ENCODE data around the gene CCDC51. TPM values are rescaled to one million over a fixed set of nuclear protein-coding genes. Genes with fewer than 3 reads are reported as not detected.

The CCDC51 gene
- polyA plus RNA-seq, 2 of the 4 experiments (the other 2 are of a cell fraction) = 19.8 to 26.7 TPM

DNA sequence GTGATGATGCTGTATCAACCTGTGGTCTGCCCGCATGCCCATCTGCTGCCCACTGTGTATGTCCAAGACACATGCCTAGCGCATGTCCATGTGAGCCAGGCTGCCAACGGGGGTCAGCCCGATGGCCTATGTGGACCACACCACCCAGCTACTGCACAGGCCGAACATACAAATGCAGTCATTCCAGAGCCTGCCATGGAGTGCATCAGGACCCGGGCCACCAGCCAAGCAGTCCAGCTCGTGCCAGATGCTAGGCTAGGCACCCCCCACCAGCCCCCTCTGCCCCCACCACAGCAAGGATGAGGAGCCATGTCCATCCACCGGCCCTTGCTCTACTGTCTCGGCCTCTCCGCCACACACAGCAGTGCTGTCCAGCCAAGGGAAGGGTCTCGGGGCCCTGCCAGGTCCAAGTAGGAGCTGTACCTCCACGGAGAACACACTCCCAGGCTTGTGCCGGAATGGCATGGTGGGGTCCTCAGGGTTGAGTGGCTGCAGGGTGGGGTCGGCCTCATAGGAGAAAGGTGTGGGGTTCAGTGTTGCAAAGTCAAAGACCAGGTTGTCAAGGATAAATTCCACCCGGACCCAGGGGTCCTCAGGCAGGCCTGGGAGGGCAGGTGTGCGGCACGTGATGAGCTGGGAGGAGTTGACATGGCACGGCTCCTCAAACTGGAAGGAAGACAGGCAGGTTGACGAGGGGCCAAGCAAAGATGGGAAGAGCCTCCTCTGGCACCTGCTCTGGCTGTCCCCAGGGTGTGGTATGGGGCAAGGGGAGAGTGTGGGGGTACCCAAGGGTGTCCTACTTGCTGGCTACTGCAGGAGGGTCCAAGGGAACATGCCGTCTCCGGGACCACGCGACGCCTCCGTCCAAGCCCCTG lies 25.3 kb downstream of the CCDC51 start:
- Histone ChIP-seq H3K4me3 (no peak overlapping the region), H3K4me1 (no peaks in the 10 kb centered on the region), H3K9me3 (no peaks in the 10 kb centered on the region), H3K27ac (no peak overlapping the region), H3K4me2 (no peak overlapping the region)
- WGBS (ENCODE audit: missing lambda C conversion rate) = 89% methylated on average over 11 of the region's 25 CpGs
- ATAC-seq (no peak), FAIRE-seq (no peak), DNase-seq (ENCODE audit: low read depth in 1 of 2, low spot score in 1 of 2) (no peak)
- POLR2A ChIA-PET = no interaction called here
- no peak for TF ChIP-seq FOSL2 (IDR thresholded peaks at IDR 0.05)
- TF ChIP-seq FOSL2 (CRISPR knock-in tag; IDR thresholded peaks at IDR 0.05) = no peak
- TF ChIP-seq, protein P1, sequence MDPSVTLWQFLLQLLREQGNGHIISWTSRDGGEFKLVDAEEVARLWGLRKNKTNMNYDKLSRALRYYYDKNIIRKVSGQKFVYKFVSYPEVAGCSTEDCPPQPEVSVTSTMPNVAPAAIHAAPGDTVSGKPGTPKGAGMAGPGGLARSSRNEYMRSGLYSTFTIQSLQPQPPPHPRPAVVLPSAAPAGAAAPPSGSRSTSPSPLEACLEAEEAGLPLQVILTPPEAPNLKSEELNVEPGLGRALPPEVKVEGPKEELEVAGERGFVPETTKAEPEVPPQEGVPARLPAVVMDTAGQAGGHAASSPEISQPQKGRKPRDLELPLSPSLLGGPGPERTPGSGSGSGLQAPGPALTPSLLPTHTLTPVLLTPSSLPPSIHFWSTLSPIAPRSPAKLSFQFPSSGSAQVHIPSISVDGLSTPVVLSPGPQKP (IDR thresholded peaks at IDR 0.05; ENCODE audit: low read depth, low read length) = no peak
- no peak for TF ChIP-seq HDAC2 (IDR thresholded peaks at IDR 0.05)
- TF ChIP-seq SMC3 (IDR thresholded peaks at IDR 0.05) = no peak
- no peak for TF ChIP-seq PHF8 (IDR thresholded peaks at IDR 0.05; ENCODE audit: borderline replicate concordance, low read depth)
- TF ChIP-seq TP53 (CRISPR knock-in tag; IDR thresholded peaks at IDR 0.05) = no peak
- TF ChIP-seq, protein P2, sequence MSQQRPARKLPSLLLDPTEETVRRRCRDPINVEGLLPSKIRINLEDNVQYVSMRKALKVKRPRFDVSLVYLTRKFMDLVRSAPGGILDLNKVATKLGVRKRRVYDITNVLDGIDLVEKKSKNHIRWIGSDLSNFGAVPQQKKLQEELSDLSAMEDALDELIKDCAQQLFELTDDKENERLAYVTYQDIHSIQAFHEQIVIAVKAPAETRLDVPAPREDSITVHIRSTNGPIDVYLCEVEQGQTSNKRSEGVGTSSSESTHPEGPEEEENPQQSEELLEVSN (IDR thresholded peaks at IDR 0.05; ENCODE audit: borderline replicate concordance, low read depth) = no peak
- TF ChIP-seq MAZ (IDR thresholded peaks at IDR 0.05; ENCODE audit: borderline replicate concordance, low read depth, low read length) = no peak
- no peak for TF ChIP-seq HEYL (CRISPR knock-in tag; IDR thresholded peaks at IDR 0.05)
- TF ChIP-seq, protein P3, sequence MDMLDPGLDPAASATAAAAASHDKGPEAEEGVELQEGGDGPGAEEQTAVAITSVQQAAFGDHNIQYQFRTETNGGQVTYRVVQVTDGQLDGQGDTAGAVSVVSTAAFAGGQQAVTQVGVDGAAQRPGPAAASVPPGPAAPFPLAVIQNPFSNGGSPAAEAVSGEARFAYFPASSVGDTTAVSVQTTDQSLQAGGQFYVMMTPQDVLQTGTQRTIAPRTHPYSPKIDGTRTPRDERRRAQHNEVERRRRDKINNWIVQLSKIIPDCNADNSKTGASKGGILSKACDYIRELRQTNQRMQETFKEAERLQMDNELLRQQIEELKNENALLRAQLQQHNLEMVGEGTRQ (IDR thresholded peaks at IDR 0.05) = no peak
- no peak for TF ChIP-seq ZFP36 (IDR thresholded peaks at IDR 0.05; ENCODE audit: borderline replicate concordance, partially characterized antibody)
- no peak for TF ChIP-seq ZSCAN20 (CRISPR knock-in tag; IDR thresholded peaks at IDR 0.05)
- TF ChIP-seq RARB (CRISPR knock-in tag; IDR thresholded peaks at IDR 0.05) = no peak
- TF ChIP-seq KDM1A (IDR thresholded peaks at IDR 0.05; ENCODE audit: low read depth) = no peak
- TF ChIP-seq RCOR1 (IDR thresholded peaks at IDR 0.05; ENCODE audit: low read depth, low read length) = no peak
- TF ChIP-seq HOXA7 (CRISPR knock-in tag; IDR thresholded peaks at IDR 0.05) = no peak
- TF ChIP-seq ZC3H11A (IDR thresholded peaks at IDR 0.05) = no peak
- TF ChIP-seq POLR2AphosphoS2 (conservative IDR thresholded peaks at IDR 0.05; ENCODE audit: low read length) = no peak
- TF ChIP-seq, protein P4, sequence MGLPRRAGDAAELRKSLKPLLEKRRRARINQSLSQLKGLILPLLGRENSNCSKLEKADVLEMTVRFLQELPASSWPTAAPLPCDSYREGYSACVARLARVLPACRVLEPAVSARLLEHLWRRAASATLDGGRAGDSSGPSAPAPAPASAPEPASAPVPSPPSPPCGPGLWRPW (IDR thresholded peaks at IDR 0.05) = no peak
- CTCF ChIA-PET = interaction anchor here (1.9 to 31.5 kb wide), 2 partner anchors 14 to 17 kb away, joined by 10 to 488 read pairs; partner anchors contain the start of gene PLXNB1

DNA sequence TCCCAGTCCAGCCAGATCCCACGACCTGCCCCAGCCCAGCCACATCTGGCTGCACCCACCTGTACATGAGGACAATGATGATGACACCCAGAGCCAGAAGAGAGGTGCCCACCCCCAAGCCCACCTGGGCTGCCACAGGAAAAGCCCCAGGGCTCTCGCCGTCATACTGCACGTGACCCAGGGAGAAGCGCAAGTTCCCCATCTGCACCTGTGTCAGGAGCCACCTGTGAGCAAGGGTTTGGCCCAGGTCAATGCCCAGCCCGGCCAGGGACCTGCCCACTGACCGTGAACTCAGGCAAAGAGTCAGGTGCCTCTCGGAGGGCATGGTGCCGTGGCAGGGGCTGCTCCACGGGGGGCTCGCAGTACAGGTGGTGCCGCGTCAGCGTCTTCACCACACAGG lies 26.3 kb downstream of the CCDC51 start:
- Histone ChIP-seq H3K27ac (no peak overlapping the region), H3K9me3 (no peaks in the 10 kb centered on the region), H3K4me1 (no peaks in the 10 kb centered on the region), H3K4me3 (no peak overlapping the region), H3K4me2 (no peak overlapping the region)
- no peak for ATAC-seq
- no peak for DNase-seq (ENCODE audit: low read depth in 1 of 2, low spot score in 1 of 2)
- ChIA-PET POLR2A (no interaction called here), CTCF (interaction anchor here (31.5 kb wide), 1 partner anchor 18 kb away, joined by 488 read pairs; the partner anchor contains the start of gene PLXNB1)
- no peak for FAIRE-seq
- TF ChIP-seq NFE2L2 (conservative IDR thresholded peaks at IDR 0.05; ENCODE audit: low read length) = no peak
- TF ChIP-seq, protein P5, sequence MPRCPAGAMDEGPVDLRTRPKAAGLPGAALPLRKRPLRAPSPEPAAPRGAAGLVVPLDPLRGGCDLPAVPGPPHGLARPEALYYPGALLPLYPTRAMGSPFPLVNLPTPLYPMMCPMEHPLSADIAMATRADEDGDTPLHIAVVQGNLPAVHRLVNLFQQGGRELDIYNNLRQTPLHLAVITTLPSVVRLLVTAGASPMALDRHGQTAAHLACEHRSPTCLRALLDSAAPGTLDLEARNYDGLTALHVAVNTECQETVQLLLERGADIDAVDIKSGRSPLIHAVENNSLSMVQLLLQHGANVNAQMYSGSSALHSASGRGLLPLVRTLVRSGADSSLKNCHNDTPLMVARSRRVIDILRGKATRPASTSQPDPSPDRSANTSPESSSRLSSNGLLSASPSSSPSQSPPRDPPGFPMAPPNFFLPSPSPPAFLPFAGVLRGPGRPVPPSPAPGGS (IDR thresholded peaks at IDR 0.05) = no peak
- TF ChIP-seq, protein P6, sequence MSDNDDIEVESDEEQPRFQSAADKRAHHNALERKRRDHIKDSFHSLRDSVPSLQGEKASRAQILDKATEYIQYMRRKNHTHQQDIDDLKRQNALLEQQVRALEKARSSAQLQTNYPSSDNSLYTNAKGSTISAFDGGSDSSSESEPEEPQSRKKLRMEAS (IDR thresholded peaks at IDR 0.05) = no peak
- TF ChIP-seq POLR2A (IDR thresholded peaks at IDR 0.05; ENCODE audit: low read length) = no peak
- no peak for TF ChIP-seq RCOR1 (IDR thresholded peaks at IDR 0.05; ENCODE audit: low read depth, low read length)
- no peak for TF ChIP-seq CHD4 (IDR thresholded peaks at IDR 0.05; ENCODE audit: borderline replicate concordance)
- TF ChIP-seq, protein P7, sequence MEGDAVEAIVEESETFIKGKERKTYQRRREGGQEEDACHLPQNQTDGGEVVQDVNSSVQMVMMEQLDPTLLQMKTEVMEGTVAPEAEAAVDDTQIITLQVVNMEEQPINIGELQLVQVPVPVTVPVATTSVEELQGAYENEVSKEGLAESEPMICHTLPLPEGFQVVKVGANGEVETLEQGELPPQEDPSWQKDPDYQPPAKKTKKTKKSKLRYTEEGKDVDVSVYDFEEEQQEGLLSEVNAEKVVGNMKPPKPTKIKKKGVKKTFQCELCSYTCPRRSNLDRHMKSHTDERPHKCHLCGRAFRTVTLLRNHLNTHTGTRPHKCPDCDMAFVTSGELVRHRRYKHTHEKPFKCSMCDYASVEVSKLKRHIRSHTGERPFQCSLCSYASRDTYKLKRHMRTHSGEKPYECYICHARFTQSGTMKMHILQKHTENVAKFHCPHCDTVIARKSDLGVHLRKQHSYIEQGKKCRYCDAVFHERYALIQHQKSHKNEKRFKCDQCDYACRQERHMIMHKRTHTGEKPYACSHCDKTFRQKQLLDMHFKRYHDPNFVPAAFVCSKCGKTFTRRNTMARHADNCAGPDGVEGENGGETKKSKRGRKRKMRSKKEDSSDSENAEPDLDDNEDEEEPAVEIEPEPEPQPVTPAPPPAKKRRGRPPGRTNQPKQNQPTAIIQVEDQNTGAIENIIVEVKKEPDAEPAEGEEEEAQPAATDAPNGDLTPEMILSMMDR (IDR thresholded peaks at IDR 0.05) = no peak
- no peak for TF ChIP-seq BHLHE40 (IDR thresholded peaks at IDR 0.05; ENCODE audit: low read depth, low read length)
- no peak for TF ChIP-seq JUNB (IDR thresholded peaks at IDR 0.05)
- no peak for TF ChIP-seq ZC3H11A (IDR thresholded peaks at IDR 0.05)
- whole genome bisulfite sequencing (ENCODE audit: missing lambda C conversion rate) = 81% methylated on average over 5 of the region's 14 CpGs

Measured in A549 (cell line).